Measurements from ENCODE around the gene GFRAL. TPM values are rescaled to one million over a fixed set of nuclear protein-coding genes. Genes with fewer than 3 reads are reported as not detected.

Gene GFRAL
- total RNA-seq = not detected in 2 replicates

GRCh38 chr6:55327169-55327568, at the start of gene GFRAL:
TSS of gene GFRAL (plus strand) at chr6:55327469. CDS start at chr6:55327555, 86 bp downstream.

Other genes starting within 250 kb of the GFRAL start
- gene HCRTR2, start 153.0 kb upstream of the GFRAL start, total RNA-seq = not detected in 2 replicates